ENCODE data around the gene TLE4.
A peak's percentile ranks its signal among the peaks of the same experiment; 100 is the strongest.

TLE4 gene

GRCh38 chr9:79572032-79572607 is 355 bp downstream of the TLE4 start:
- no peak for FAIRE-seq

GRCh38 chr9:79572608-79573411 is 1.0 kb downstream of the TLE4 start:
- FAIRE-seq = no peak

GRCh38 chr9:79573412-79573923 is 1.7 kb downstream of the TLE4 start:
- peak; percentile 73 for FAIRE-seq

- no peak for FAIRE-seq
Observed at GRCh38 chr9:79574136-79574535, 2.4 kb downstream of the TLE4 start.

- FAIRE-seq = no peak
Observed at GRCh38 chr9:79574781-79575180, 3.0 kb downstream of the TLE4 start.

GRCh38 chr9:79575547-79575946 is 3.8 kb downstream of the TLE4 start:
- FAIRE-seq = peak; percentile 17

GRCh38 chr9:79577969-79578723 is 6.4 kb downstream of the TLE4 start:
- FAIRE-seq = no peak

- FAIRE-seq = no peak
Observed at GRCh38 chr9:79578891-79579290, 7.1 kb downstream of the TLE4 start.

GRCh38 chr9:79579624-79580023 is 7.9 kb downstream of the TLE4 start:
- no peak for FAIRE-seq

- FAIRE-seq = no peak
Observed at GRCh38 chr9:79580055-79580454, 8.3 kb downstream of the TLE4 start.

GRCh38 chr9:79581388-79581787 is 9.6 kb downstream of the TLE4 start:
- no peak for FAIRE-seq

- FAIRE-seq = no peak
Observed at GRCh38 chr9:79581794-79582193, 10.0 kb downstream of the TLE4 start.

GRCh38 chr9:79583952-79584654 is 12.3 kb downstream of the TLE4 start:
- FAIRE-seq = no peak

GRCh38 chr9:79584655-79584982 is 12.9 kb downstream of the TLE4 start:
- FAIRE-seq = no peak

GRCh38 chr9:79588488-79589223 is 16.9 kb downstream of the TLE4 start:
- FAIRE-seq = no peak

GRCh38 chr9:79591458-79591857 is 19.7 kb downstream of the TLE4 start:
- no peak for FAIRE-seq

GRCh38 chr9:79592726-79593493 is 21.1 kb downstream of the TLE4 start:
- no peak for FAIRE-seq

- no peak for FAIRE-seq
Observed at GRCh38 chr9:79598562-79599345, 27.0 kb downstream of the TLE4 start.

GRCh38 chr9:79600466-79600865 is 28.7 kb downstream of the TLE4 start:
- no peak for FAIRE-seq

- no peak for FAIRE-seq
Observed at GRCh38 chr9:79603222-79603920, 31.6 kb downstream of the TLE4 start.

All from G401.6 (cell line).